GM21825 (cell line): Measurements from ENCODE around the gene JAK2.
A peak's percentile ranks its signal among the peaks of the same experiment; 100 is the strongest.
"Not testable (repeated sequence)": the region's sequence is repeated elsewhere in the genome, so short reads cannot be mapped to it uniquely, and the experiment has no call there.

Source experiments
- ATAC-seq: cut with Tn5 transposase; IDR thresholded peaks from one replicate; pipeline ENCODE4 v1.9.1; 2021; ENCODE audit warnings: mild to moderate bottlenecking, moderate library complexity; ENCODE audit not compliant: unreplicated experiment

Gene JAK2

GRCh38 chr9:4984621-4985385 is at the start of gene JAK2:
TSS of gene JAK2 (plus strand) at chr9:4985272. CDS start at chr9:5021988, 36,716 bp downstream.
- ATAC-seq: peak; percentile 67

GRCh38 chr9:4936277-4936676 is 48.8 kb upstream of the JAK2 start:
- ATAC-seq: no peak

- peak; percentile 51 for ATAC-seq
These were observed 48.2 kb upstream of the JAK2 start for GRCh38 chr9:4936823-4937222.

GRCh38 chr9:4937446-4937845 is 47.6 kb upstream of the JAK2 start:
- no peak for ATAC-seq

GRCh38 chr9:4938496-4938895 is 46.6 kb upstream of the JAK2 start:
- ATAC-seq: no peak

- peak; percentile 84 for ATAC-seq
These were observed 45.9 kb upstream of the JAK2 start for GRCh38 chr9:4939118-4939561.

GRCh38 chr9:4942042-4942691 is 42.9 kb upstream of the JAK2 start:
- ATAC-seq: not testable (repeated sequence)

GRCh38 chr9:4943346-4943745 is 41.7 kb upstream of the JAK2 start:
- no peak for ATAC-seq

GRCh38 chr9:4944431-4945211 is 40.5 kb upstream of the JAK2 start:
- not testable (repeated sequence) for ATAC-seq

- ATAC-seq: no peak
These were observed 38.1 kb upstream of the JAK2 start for GRCh38 chr9:4946937-4947336.

- ATAC-seq: no peak
These were observed 29.2 kb upstream of the JAK2 start for GRCh38 chr9:4955836-4956235.

- no peak for ATAC-seq
These were observed 26.0 kb upstream of the JAK2 start for GRCh38 chr9:4959031-4959430.

GRCh38 chr9:4962085-4962484 is 23.0 kb upstream of the JAK2 start:
- no peak for ATAC-seq

GRCh38 chr9:4964540-4964939 is 20.5 kb upstream of the JAK2 start:
- no peak for ATAC-seq

- no peak for ATAC-seq
These were observed 19.8 kb upstream of the JAK2 start for GRCh38 chr9:4965174-4965821.

GRCh38 chr9:4967523-4967922 is 17.5 kb upstream of the JAK2 start:
- ATAC-seq: no peak

- no peak for ATAC-seq
These were observed 15.9 kb upstream of the JAK2 start for GRCh38 chr9:4969130-4969529.

GRCh38 chr9:4970970-4971641 is 14.0 kb upstream of the JAK2 start:
- ATAC-seq: peak; percentile 85

GRCh38 chr9:4973246-4973645 is 11.8 kb upstream of the JAK2 start:
- ATAC-seq: no peak

GRCh38 chr9:4973902-4974301 is 11.2 kb upstream of the JAK2 start:
- no peak for ATAC-seq

- ATAC-seq: no peak
These were observed 5.8 kb upstream of the JAK2 start for GRCh38 chr9:4979239-4979638.
